Jurkat, Clone E6-1 (cell line): ENCODE results near the gene NAP1L1.
A peak's percentile ranks its signal among the peaks of the same experiment; 100 is the strongest.

Source experiments
- DNase-seq: peaks from one replicate; pipeline ENCODE4 v3.0.0-alpha.2; 2011; ENCODE audit warnings: low read depth, low spot score
- H3K4me3 ChIP-seq: 2 replicates; pipeline ENCODE4 v1.5.1; 2011; ENCODE audit warnings: mild to moderate bottlenecking, low read length, control low read depth, moderate library complexity

Gene NAP1L1

DNA sequence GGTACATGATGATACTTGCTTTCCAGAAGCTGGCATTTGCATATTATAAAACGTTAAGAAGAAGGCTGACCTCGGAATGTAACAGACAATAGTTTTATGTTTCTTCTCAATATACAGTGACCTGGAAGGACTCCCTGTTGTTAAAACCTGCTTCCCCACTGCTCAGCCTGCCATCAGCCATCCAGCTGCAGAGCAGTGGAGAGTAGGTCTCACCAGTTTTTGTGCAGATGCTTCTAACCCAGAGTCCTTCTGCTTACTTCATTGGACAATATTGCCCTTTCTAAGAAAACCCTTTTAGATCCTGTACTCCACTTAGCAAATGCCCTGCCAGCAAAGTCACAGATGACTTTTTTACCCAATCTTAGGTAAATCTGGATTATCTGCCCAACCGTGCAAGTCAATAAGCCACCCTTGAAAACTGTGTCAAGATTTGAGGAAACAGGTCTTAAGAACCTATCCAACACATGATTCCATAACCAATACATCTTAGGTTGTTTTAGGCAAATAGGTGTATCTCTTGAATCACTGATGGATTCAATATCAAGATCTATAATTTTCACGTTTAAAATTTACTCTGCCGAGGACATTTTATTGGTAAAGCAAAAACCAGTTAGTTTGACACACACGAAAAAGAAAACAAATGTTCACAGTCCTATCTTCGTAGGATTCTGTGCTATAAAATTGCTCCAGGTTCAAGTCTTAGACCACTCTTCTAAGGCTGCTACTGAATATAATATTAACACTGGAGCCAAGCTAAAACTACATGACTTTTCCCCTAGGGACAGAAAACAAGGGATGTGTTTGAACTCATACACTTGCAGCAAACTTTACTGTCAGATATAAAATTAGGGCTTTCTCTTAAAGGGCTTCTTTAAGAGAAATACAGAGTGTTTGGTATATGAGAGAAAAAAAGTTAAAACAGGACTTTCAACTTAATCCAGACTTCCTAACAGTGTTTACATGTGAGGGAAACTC, 58.6 kb downstream of the NAP1L1 start:
- no peak for DNase-seq
- no peak overlapping the region for H3K4me3 ChIP-seq

DNA sequence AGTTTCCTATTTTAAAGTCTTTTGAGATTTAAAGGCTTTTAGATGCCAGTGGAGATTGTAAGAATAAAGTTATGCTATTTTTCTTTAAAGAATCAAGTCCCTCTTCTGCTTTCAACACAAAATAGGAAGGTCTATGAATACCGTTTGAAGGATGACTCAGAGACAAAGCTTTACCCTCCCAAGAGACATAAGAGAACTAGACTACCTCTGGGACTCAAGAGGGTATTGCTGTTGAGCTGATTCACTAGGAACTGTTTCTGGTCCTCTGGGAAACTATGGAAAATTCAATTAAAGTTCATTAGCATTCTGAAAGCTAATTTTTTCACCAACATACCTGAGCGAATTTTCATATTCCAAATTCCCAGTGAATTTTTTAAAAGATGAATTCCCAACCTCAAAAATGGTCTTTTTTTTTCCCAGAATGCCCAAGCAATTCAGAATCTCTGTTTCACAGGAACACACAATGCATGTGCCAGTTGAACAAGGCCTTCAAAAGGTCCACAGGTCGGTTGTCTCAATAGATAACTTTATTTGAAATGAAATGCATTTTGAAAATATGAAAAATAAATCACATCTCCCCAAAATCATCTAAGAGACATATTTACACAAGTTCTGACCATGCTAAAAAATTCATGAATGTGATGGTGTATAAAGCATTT, 59.4 kb downstream of the NAP1L1 start:
- no peak for DNase-seq

GRCh38 chr12:76024102-76024781, 60.2 kb downstream of the NAP1L1 start:
- no peak for DNase-seq
- H3K4me3 ChIP-seq = no peak overlapping the region

More for the DNA sequence above, 59.4 kb downstream of the NAP1L1 start:
- no peak overlapping the region for H3K4me3 ChIP-seq

GRCh38 chr12:76023069-76023690, 61.3 kb downstream of the NAP1L1 start:
- no peak overlapping the region for H3K4me3 ChIP-seq
- DNase-seq = no peak

DNA sequence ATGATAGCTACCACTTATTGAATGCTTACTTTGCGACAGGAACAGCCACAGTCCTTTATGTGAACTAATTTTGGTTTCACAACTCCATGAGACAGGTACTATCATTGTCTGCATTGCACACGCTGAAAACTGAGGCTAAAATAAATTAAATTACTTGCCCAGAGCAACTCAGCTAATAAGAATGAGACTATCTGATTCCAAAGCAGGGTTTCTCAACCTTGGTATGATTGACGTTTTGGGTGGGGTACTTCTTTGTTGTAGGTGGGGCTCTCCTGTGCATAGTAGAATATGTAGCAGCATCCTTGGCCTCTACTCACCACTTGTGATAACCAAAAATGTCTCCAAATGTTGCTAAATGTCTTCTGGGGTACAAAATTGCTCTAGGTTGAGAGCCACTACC, 62.0 kb downstream of the NAP1L1 start:
- no peak overlapping the region for H3K4me3 ChIP-seq
- DNase-seq = no peak

GRCh38 chr12:76020731-76021672, 63.5 kb downstream of the NAP1L1 start:
- H3K4me3 ChIP-seq = no peak overlapping the region
- DNase-seq = peak; percentile 28

- H3K4me3 ChIP-seq = no peak overlapping the region
- peak; percentile 75 for DNase-seq
Measured at GRCh38 chr12:76020281-76020680, 64.2 kb downstream of the NAP1L1 start.

DNA sequence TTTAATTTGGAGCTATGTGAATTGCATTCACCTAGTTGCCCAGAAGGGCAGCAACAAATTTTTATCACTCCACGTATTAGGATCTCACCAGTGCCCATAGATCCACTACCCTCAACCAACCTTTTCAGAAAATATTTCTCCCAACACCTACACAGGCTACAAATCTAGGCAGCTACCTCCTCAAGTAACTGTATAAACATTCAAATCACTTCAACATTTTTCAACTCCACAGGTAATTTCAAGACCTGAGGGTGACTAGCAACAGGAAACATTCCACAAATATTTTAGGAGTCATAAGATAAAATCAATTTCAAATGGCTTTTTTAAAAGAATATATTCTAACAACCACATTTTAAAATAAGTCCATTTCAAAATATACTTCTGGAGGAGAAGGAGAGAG, 65.8 kb downstream of the NAP1L1 start:
- H3K4me3 ChIP-seq = no peak overlapping the region
- DNase-seq = no peak

- H3K4me3 ChIP-seq = no peak overlapping the region
- no peak for DNase-seq
Measured at GRCh38 chr12:76018111-76018510, 66.4 kb downstream of the NAP1L1 start.

- no peak overlapping the region for H3K4me3 ChIP-seq
- no peak for DNase-seq
Measured at GRCh38 chr12:76014007-76014406, 70.5 kb downstream of the NAP1L1 start.

DNA sequence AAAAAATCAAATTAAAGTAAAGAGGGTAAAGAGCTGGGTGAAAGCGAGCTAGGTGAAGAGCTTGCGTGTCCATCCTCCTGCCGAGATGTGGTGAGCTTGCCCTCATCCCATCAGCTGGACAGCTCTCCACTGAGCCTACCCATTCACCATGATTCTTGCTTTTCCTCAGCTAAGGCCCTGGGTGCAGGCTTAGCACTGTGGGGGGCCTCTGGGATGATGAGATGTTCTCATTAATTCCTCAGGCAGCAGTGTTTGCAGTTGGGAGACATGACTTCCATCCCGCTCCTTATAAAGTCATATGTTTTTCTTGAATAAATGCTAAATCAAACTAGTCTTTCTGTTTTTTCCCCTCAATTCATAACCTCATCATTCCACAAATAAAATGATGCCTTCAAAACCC, 70.9 kb downstream of the NAP1L1 start:
- H3K4me3 ChIP-seq = no peak overlapping the region
- DNase-seq = no peak

DNA sequence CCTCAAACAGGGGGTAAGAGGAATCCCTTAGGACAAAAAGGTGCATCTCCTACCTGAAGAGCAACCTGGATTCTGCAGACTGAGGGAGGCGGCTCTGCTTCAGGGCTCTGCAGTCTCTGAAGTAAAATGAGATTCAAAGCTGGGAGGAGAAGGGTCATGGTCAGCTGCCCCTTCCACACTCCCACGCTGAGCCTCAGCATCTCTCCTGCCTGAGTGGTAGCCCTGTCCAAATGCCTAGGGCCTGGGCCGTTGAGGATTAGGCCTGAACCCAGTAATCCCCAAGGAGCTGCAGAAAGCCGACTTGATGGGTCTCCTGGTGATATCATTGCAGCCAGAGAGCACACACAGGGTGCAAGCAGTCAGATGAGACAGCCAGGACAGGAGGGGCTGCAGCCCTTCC, 71.8 kb downstream of the NAP1L1 start:
- no peak overlapping the region for H3K4me3 ChIP-seq
- no peak for DNase-seq

GRCh38 chr12:76010732-76011458, 73.6 kb downstream of the NAP1L1 start:
- no peak overlapping the region for H3K4me3 ChIP-seq
- no peak for DNase-seq

DNA sequence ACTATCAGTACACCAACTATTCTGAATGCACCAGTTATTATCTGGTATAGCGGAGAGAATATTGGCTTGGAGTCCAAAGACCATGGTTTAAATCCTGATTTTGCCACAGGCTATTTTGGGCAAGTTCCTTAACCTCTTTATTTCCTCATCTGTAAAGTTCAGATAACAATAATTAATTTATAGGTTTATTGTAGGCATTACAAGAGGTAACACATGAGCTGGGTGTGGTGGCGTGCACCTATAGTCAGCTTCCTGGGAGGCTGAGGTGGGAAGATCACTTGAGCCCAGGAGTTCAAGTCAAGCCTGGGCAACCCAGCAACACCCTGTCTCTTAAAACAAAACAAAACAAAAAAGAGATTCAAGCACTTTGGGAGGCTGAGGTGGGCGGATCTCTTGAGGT, 76.1 kb downstream of the NAP1L1 start:
- no peak overlapping the region for H3K4me3 ChIP-seq
- DNase-seq = no peak

DNA sequence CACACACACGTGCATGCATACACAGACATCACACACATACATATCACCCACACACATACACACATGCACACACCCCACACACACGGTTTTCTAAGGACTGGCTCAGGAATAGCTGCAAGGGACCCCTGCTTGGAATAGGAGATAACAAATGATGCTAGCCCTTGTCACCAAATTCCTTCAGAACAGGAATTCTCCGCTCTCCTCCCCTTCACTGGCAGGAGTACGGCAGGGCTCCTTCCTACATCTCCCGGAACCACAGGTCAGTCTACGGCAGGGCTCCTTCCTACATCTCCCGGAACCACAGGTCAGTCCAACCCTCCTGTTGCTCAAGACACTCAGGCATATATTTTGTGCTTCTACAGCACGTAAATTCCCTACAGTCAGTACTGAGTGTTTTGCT, 76.8 kb downstream of the NAP1L1 start:
- DNase-seq = no peak
- H3K4me3 ChIP-seq = no peak overlapping the region

GRCh38 chr12:76006028-76006925, 78.2 kb downstream of the NAP1L1 start:
- H3K4me3 ChIP-seq = no peak overlapping the region
- DNase-seq = no peak

DNA sequence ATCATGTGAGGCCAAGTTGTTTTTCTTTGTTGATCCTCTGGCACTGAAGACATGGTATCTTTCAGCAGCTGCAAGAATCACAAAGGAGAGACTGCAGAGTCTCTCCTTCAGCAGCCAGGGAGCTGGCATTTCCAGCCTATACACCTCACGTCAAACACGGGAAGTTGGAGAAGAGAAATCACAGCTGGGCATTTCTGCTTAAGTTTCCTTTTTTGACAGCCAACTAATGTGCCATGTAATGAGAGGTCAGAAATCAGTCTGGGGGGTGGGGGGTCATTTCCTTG, 81.2 kb downstream of the NAP1L1 start:
- no peak for DNase-seq

More for the DNA sequence above, 81.2 kb downstream of the NAP1L1 start:
- H3K4me3 ChIP-seq = no peak overlapping the region
